Endothelial cell (in vitro differentiated cells): ENCODE data around the gene MAGEB17. TPM values are rescaled to one million over a fixed set of nuclear protein-coding genes. Genes with fewer than 3 reads are reported as not detected.

ENCODE experiments used
- DNase-seq: peaks from one replicate; pipeline ENCODE4 v3.0.0; 2021; ENCODE audit warnings: low spot score
- H3K27ac Mint-ChIP-seq: one replicate; pipeline ENCODE4 v1.8.0; 2021; ENCODE audit warnings: mixed read lengths, inconsistent platforms; ENCODE audit not compliant: unreplicated experiment
- H3K27me3 Mint-ChIP-seq: one replicate; pipeline ENCODE4 v1.8.0; 2021; ENCODE audit warnings: mild to moderate bottlenecking, moderate library complexity, mixed read lengths, inconsistent platforms; ENCODE audit not compliant: unreplicated experiment
- H3K36me3 Mint-ChIP-seq: one replicate; pipeline ENCODE4 v1.8.0; 2021; ENCODE audit warnings: mild to moderate bottlenecking, low read depth, mixed read lengths, inconsistent platforms; ENCODE audit not compliant: unreplicated experiment
- H3K4me1 Mint-ChIP-seq: one replicate; pipeline ENCODE4 v1.8.0; 2021; ENCODE audit warnings: mild to moderate bottlenecking, mixed read lengths, inconsistent platforms; ENCODE audit not compliant: unreplicated experiment
- H3K4me3 Mint-ChIP-seq: one replicate; pipeline ENCODE4 v1.8.0; 2021; ENCODE audit warnings: mild to moderate bottlenecking, mixed read lengths, inconsistent platforms; ENCODE audit not compliant: unreplicated experiment
- H3K9me3 Mint-ChIP-seq: one replicate; pipeline ENCODE4 v1.8.0; 2021; ENCODE audit warnings: mixed read lengths, inconsistent platforms; ENCODE audit not compliant: unreplicated experiment
- total RNA-seq: library from RNA; stranded (reverse); fragmentation: NEBNext Ultra II Directional; extraction: Animal tissue kit (Norgen Biotek cat#: 25700); gene quantifications from one replicate; pipeline ENCODE4 v1.2.1, GENCODE V29; 2021; ENCODE audit not compliant: unreplicated experiment
- TF ChIP-seq, protein P1 (sequence below): fragments of 200-600 bp; sonication (generic); IDR thresholded peaks from one replicate; pipeline ENCODE4 v1.5.0; 2021; ENCODE audit warnings: antibody characterized with exemption; ENCODE audit not compliant: unreplicated experiment

The MAGEB17 gene
- total RNA-seq, 1 donor from 2014 or later, result not detected

- Mint-ChIP-seq H3K27ac (no peak overlapping the region), H3K36me3 (no peaks in the 10 kb centered on the region), H3K4me3 (no peak overlapping the region), H3K27me3 (no peaks in the 10 kb centered on the region), H3K9me3 (no peaks in the 10 kb centered on the region), H3K4me1 (peaks cover 4% of the 10 kb centered on the region)
- TF ChIP-seq, protein P1, sequence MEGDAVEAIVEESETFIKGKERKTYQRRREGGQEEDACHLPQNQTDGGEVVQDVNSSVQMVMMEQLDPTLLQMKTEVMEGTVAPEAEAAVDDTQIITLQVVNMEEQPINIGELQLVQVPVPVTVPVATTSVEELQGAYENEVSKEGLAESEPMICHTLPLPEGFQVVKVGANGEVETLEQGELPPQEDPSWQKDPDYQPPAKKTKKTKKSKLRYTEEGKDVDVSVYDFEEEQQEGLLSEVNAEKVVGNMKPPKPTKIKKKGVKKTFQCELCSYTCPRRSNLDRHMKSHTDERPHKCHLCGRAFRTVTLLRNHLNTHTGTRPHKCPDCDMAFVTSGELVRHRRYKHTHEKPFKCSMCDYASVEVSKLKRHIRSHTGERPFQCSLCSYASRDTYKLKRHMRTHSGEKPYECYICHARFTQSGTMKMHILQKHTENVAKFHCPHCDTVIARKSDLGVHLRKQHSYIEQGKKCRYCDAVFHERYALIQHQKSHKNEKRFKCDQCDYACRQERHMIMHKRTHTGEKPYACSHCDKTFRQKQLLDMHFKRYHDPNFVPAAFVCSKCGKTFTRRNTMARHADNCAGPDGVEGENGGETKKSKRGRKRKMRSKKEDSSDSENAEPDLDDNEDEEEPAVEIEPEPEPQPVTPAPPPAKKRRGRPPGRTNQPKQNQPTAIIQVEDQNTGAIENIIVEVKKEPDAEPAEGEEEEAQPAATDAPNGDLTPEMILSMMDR, result no peak
- DNase-seq, result no peak
These were observed 44.7 kb downstream of the MAGEB17 start for GRCh38 chrX:16212024-16212423.

- Mint-ChIP-seq H3K4me1 (peaks cover 4% of the 10 kb centered on the region), H3K4me3 (no peak overlapping the region), H3K36me3 (no peaks in the 10 kb centered on the region), H3K27ac (no peak overlapping the region), H3K9me3 (no peaks in the 10 kb centered on the region), H3K27me3 (no peaks in the 10 kb centered on the region)
- DNase-seq, result peak; percentile 9
- TF ChIP-seq, protein P1, result no peak
These were observed 45.2 kb downstream of the MAGEB17 start for GRCh38 chrX:16212436-16212835.

DNA sequence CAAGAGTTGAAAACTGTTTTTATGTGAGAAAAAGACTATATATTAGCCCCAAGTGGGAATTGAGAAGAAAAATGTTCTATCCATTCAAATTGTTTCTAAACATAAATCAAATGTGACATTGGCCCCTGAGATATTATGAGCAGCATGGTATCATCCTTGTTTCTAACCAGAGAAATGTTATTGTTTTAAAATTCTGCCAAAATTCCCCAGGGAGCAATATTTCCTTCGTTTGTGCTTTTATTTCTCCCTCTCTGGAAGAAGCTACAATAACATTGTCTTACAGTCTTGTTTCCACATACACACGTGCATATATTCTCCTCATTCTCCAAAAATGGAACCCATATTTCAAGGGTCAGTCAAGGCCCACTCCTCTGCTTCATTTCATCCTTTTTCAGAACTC, 46.7 kb downstream of the MAGEB17 start:
- Mint-ChIP-seq H3K4me3 (no peak overlapping the region), H3K9me3 (no peaks in the 10 kb centered on the region), H3K27me3 (no peaks in the 10 kb centered on the region), H3K4me1 (peaks cover 4% of the 10 kb centered on the region), H3K27ac (no peak overlapping the region), H3K36me3 (no peaks in the 10 kb centered on the region)
- no peak for DNase-seq
- TF ChIP-seq, protein P1, result no peak

DNA sequence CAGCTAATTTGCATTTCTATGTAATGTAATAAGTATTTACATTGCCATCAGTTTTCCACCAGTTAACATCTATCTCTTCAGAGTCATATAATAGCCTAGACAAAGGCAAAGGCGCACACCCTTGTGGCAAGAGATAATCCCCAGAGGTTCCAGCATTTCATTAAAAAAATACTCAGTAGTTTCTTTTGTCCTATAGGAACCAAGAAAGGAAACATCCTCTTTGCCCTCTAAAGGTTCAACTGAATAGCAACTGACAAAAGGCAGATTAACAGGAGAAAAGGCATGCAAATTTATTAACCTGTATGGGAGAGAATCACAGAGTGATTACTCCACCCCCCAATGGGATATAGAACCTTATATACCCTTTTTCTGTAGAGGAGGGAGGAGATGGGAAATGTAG, 48.4 kb downstream of the MAGEB17 start:
- H3K36me3 Mint-ChIP-seq, result no peaks in the 10 kb centered on the region
- H3K4me1 Mint-ChIP-seq, result peaks cover 4% of the 10 kb centered on the region
- no peaks in the 10 kb centered on the region for H3K9me3 Mint-ChIP-seq
- no peak overlapping the region for H3K4me3 Mint-ChIP-seq
- no peak overlapping the region for H3K27ac Mint-ChIP-seq
- TF ChIP-seq, protein P1, result no peak
- no peaks in the 10 kb centered on the region for H3K27me3 Mint-ChIP-seq
- no peak for DNase-seq

Other genes starting within 250 kb of the MAGEB17 start
- 0.54 TPM for gene GRPR, start 43.9 kb upstream of the MAGEB17 start, total RNA-seq